HG02759 (cell line): ENCODE data around the gene NPTXR.
"Not testable (repeated sequence)": the region's sequence is repeated elsewhere in the genome, so short reads cannot be mapped to it uniquely, and the experiment has no call there.

ENCODE experiments used
- ATAC-seq: cut with Tn5 transposase; IDR thresholded peaks from one replicate; pipeline ENCODE4 v1.9.1; 2021; ENCODE audit warnings: mild to moderate bottlenecking, moderate library complexity; ENCODE audit not compliant: unreplicated experiment

NPTXR gene

GRCh38 chr22:38832005-38832978 is 11.5 kb downstream of the NPTXR start:
- ATAC-seq = no peak

GRCh38 chr22:38831166-38831945 is 12.5 kb downstream of the NPTXR start:
- ATAC-seq = no peak

- no peak for ATAC-seq
These were observed 13.1 kb downstream of the NPTXR start for GRCh38 chr22:38830845-38831108.

- no peak for ATAC-seq
These were observed 13.6 kb downstream of the NPTXR start for GRCh38 chr22:38830026-38830844.

GRCh38 chr22:38829485-38829884 is 14.3 kb downstream of the NPTXR start:
- no peak for ATAC-seq

GRCh38 chr22:38828616-38829205 is 15.1 kb downstream of the NPTXR start:
- ATAC-seq = no peak

GRCh38 chr22:38828191-38828590 is 15.6 kb downstream of the NPTXR start:
- no peak for ATAC-seq

GRCh38 chr22:38827510-38827909 is 16.3 kb downstream of the NPTXR start:
- no peak for ATAC-seq

GRCh38 chr22:38826801-38827200 is 17.0 kb downstream of the NPTXR start:
- ATAC-seq = no peak

- no peak for ATAC-seq
These were observed 17.4 kb downstream of the NPTXR start for GRCh38 chr22:38826386-38826785.

GRCh38 chr22:38824585-38824984 is 19.2 kb downstream of the NPTXR start:
- ATAC-seq = no peak

GRCh38 chr22:38823637-38824036 is 20.2 kb downstream of the NPTXR start:
- no peak for ATAC-seq

- no peak for ATAC-seq
These were observed 20.8 kb downstream of the NPTXR start for GRCh38 chr22:38823076-38823475.

- no peak for ATAC-seq
These were observed 23.8 kb downstream of the NPTXR start for GRCh38 chr22:38820020-38820419.

GRCh38 chr22:38819387-38819940 is 24.4 kb downstream of the NPTXR start:
- no peak for ATAC-seq

- ATAC-seq = no peak
These were observed 26.6 kb downstream of the NPTXR start for GRCh38 chr22:38817196-38817595.

GRCh38 chr22:38815842-38816241 is 28.0 kb downstream of the NPTXR start:
- no peak for ATAC-seq

GRCh38 chr22:38811241-38811640 is 32.6 kb downstream of the NPTXR start:
- no peak for ATAC-seq

GRCh38 chr22:38805041-38805593 is 38.7 kb downstream of the NPTXR start:
- not testable (repeated sequence) for ATAC-seq

GRCh38 chr22:38802671-38803121 is 41.1 kb downstream of the NPTXR start:
- ATAC-seq = no peak
